NCI-H187 (cell line): ENCODE data around the gene RBM19.

Experiments
- DNase-seq, 2 experiments: peaks; one replicate each; lab custom pipeline; 2025; lab: John Stamatoyannopoulos, UW

Gene RBM19

GRCh38 chr12:113778432-113779132, 187.5 kb downstream of the RBM19 start:
- DNase-seq, result no peak

GRCh38 chr12:113777751-113778150, 188.4 kb downstream of the RBM19 start:
- no peak for DNase-seq

- no peak for DNase-seq
Observed at GRCh38 chr12:113776536-113776935, 189.6 kb downstream of the RBM19 start.

DNA sequence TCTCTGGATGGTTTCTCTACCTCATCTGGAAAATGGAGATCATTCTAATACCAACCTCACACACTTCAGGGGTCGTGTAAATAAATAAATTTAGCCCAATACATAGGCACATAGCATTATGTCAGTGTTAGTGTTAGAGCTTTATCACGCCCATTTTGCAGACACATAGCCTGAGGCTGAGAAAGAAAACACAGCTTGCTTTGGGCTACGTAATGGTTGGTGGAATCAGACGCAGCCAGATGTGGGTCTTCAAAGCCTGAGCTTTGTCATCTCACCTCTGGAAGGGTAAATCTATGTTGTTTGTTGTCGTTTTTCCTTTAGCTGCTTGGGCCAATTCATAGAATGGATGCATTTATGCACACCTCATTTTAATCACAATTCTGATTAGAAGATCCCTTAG, 191.6 kb downstream of the RBM19 start:
- DNase-seq, result no peak

DNA sequence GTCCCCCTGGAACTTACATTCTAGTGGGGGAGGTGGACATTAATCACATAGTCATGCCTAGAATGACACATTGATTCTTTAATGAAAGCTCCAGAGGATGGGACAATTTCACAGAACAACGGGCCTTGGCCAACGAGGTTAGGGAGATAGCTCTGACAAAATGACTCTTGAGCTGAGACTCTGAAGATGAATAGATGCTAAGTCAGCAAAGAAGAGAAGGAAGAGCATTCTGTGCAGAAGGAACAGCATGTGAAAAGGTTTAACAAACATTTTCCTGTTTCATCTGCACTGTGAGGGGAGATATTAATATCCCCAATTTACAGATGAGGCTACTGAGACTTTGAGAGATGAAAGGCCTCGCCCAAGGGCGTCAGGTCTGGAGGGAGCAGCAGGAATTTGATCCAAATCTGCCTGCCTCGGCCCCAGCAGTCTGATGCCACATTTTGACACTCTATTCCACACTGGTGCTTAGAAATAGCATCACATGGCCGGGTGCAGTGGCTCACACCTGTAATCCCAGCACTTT, 193.6 kb downstream of the RBM19 start:
- DNase-seq, result no peak

GRCh38 chr12:113770389-113770865, 195.7 kb downstream of the RBM19 start:
- DNase-seq, result no peak

- DNase-seq, result no peak
Observed at GRCh38 chr12:113769305-113769704, 196.8 kb downstream of the RBM19 start.

DNA sequence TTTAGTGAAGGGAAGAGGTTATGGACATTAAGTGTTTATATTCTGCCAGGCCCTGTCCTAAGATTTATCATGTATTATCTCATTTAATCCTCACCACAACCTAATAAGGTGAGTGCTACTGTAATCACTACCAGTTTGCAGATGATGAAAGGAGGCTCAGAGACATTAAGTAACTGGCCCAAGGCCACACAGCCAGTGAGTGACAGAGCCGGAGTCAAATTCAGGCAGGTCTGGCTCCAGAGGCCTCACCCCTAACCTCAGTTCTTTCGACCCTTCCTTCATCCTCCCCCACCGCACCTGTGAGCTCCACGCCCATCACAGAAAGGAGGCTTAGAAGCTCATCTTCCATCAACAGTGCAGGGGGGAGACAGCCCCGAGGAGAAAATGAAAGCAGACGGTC, 197.3 kb downstream of the RBM19 start:
- no peak for DNase-seq

DNA sequence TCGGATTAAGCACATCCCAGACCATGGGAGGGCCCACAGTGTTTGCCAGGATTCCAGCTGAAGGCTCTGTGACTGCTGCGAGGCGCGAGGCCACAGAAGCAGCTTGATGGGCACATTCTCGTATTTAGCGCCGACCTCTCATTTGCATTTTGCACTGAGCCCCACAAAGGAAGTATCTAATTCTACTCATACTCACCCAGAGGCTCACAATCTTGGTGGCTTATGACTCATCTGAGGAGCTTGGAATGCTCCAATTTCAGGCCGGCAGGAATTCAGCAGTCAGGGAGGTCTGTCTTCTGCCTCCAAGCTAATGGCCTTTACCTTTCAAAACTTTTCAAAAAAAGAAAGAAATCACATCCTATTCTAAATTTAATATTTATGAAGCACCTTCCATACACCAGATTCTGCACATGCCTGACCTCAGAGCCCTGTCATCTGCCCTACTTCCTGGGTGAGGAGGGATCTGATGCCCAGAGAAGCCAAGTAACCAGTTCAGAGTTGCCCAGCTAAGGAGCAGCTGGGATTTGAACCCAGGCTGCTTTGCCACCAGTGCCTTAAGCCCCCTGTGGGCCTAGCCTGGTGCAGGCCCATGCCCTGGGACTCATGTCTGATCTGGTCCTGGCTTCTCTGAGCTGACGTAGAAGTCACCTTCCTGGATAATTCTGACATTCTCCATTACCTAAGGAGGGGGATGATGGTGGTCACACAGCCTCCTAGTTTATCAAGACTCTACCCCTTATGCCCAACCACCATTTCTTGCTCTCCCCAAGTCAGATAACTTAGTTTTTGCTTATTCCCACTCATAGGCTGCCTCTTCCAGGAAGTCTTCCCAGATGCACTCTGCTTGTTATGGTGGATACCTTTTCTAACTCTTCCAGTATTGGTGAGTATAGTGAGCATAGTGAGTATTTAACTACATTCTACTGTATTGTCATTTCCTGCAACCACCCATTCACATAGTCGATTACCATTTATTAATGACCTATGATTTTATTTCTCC, 198.9 kb downstream of the RBM19 start:
- no peak for DNase-seq
